NCI-H2107 treated with DMSO at 0.1 percent for 48 hours (cell line): Measurements from ENCODE around the gene KCNK1.
A peak's percentile ranks its signal among the peaks of the same experiment; 100 is the strongest.

ENCODE experiments used
- DNase-seq: peaks from one replicate; lab custom pipeline; 2025; ENCODE audit not compliant: unreplicated experiment; lab: John Stamatoyannopoulos, UW

KCNK1 gene

GRCh38 chr1:233635765-233636502 is 22.0 kb downstream of the KCNK1 start:
- DNase-seq, result peak; percentile 98

GRCh38 chr1:233636503-233636877 is 22.6 kb downstream of the KCNK1 start:
- no peak for DNase-seq

GRCh38 chr1:233638513-233638912 is 24.6 kb downstream of the KCNK1 start:
- no peak for DNase-seq

- DNase-seq, result peak; percentile 92
These were observed 25.7 kb downstream of the KCNK1 start for GRCh38 chr1:233639611-233640010.

- DNase-seq, result no peak
These were observed 26.3 kb downstream of the KCNK1 start for GRCh38 chr1:233640179-233640578.

- peak; percentile 67 for DNase-seq
These were observed 27.1 kb downstream of the KCNK1 start for GRCh38 chr1:233641029-233641428.

- DNase-seq, result no peak
These were observed 33.2 kb downstream of the KCNK1 start for GRCh38 chr1:233647073-233647472.

- DNase-seq, result no peak
These were observed 33.7 kb downstream of the KCNK1 start for GRCh38 chr1:233647636-233648035.

GRCh38 chr1:233651061-233651460 is 37.2 kb downstream of the KCNK1 start:
- no peak for DNase-seq

- no peak for DNase-seq
These were observed 37.8 kb downstream of the KCNK1 start for GRCh38 chr1:233651563-233652233.

GRCh38 chr1:233652526-233652925 is 38.6 kb downstream of the KCNK1 start:
- DNase-seq, result no peak

GRCh38 chr1:233654658-233655280 is 40.9 kb downstream of the KCNK1 start:
- no peak for DNase-seq

GRCh38 chr1:233655301-233655740 is 41.4 kb downstream of the KCNK1 start:
- DNase-seq, result no peak

GRCh38 chr1:233656032-233656635 is 42.2 kb downstream of the KCNK1 start:
- DNase-seq, result peak; percentile 78

- DNase-seq, result no peak
These were observed 42.8 kb downstream of the KCNK1 start for GRCh38 chr1:233656687-233657086.

- no peak for DNase-seq
These were observed 43.6 kb downstream of the KCNK1 start for GRCh38 chr1:233657466-233657865.

GRCh38 chr1:233659495-233659894 is 45.6 kb downstream of the KCNK1 start:
- DNase-seq, result no peak

GRCh38 chr1:233661376-233662159 is 47.7 kb downstream of the KCNK1 start:
- no peak for DNase-seq

GRCh38 chr1:233662575-233663304 is 48.8 kb downstream of the KCNK1 start:
- no peak for DNase-seq

- DNase-seq, result no peak
These were observed 50.3 kb downstream of the KCNK1 start for GRCh38 chr1:233664253-233664652.
